Measurements from ENCODE around the gene NPPA.

GRCh38 chr1:11833497-11833896, 14.1 kb downstream of the NPPA start:
- no peak for TF ChIP-seq EZH2phosphoT487 (IDR thresholded peaks at IDR 0.05; ENCODE audit: insufficient read depth, low read depth)
- no peak for TF ChIP-seq EZH2 (IDR thresholded peaks at IDR 0.05; ENCODE audit: insufficient read depth, poor library complexity, severe bottlenecking)
